GM19324 (cell line): ENCODE results near the gene MALRD1.

ENCODE experiments used
- ATAC-seq: cut with Tn5 transposase; IDR thresholded peaks from one replicate; pipeline ENCODE4 v1.9.1; 2021; ENCODE audit warnings: mild to moderate bottlenecking, moderate library complexity; ENCODE audit not compliant: unreplicated experiment, low FRiP score

MALRD1 gene

GRCh38 chr10:19628767-19629560 is 580.4 kb downstream of the MALRD1 start:
- no peak for ATAC-seq

GRCh38 chr10:19629567-19629966 is 581.0 kb downstream of the MALRD1 start:
- no peak for ATAC-seq

GRCh38 chr10:19634163-19634562 is 585.6 kb downstream of the MALRD1 start:
- ATAC-seq: no peak

- ATAC-seq: no peak
Observed at GRCh38 chr10:19638182-19638895, 589.7 kb downstream of the MALRD1 start.

GRCh38 chr10:19638896-19639233 is 590.3 kb downstream of the MALRD1 start:
- ATAC-seq: no peak

- no peak for ATAC-seq
Observed at GRCh38 chr10:19640566-19641263, 592.1 kb downstream of the MALRD1 start.

GRCh38 chr10:19651549-19651948 is 602.9 kb downstream of the MALRD1 start:
- ATAC-seq: no peak

- ATAC-seq: no peak
Observed at GRCh38 chr10:19652750-19653149, 604.1 kb downstream of the MALRD1 start.

- no peak for ATAC-seq
Observed at GRCh38 chr10:19653931-19654330, 605.3 kb downstream of the MALRD1 start.

- no peak for ATAC-seq
Observed at GRCh38 chr10:19654576-19654975, 606.0 kb downstream of the MALRD1 start.

- no peak for ATAC-seq
Observed at GRCh38 chr10:19656420-19657042, 607.9 kb downstream of the MALRD1 start.

- ATAC-seq: no peak
Observed at GRCh38 chr10:19658131-19658530, 609.5 kb downstream of the MALRD1 start.

GRCh38 chr10:19658622-19659233 is 610.1 kb downstream of the MALRD1 start:
- ATAC-seq: no peak

GRCh38 chr10:19659920-19660655 is 611.5 kb downstream of the MALRD1 start:
- ATAC-seq: no peak

GRCh38 chr10:19663344-19663743 is 614.7 kb downstream of the MALRD1 start:
- ATAC-seq: no peak

- no peak for ATAC-seq
Observed at GRCh38 chr10:19668116-19668515, 619.5 kb downstream of the MALRD1 start.

GRCh38 chr10:19676063-19676462 is 627.5 kb downstream of the MALRD1 start:
- ATAC-seq: no peak

GRCh38 chr10:19683356-19683755 is 634.8 kb downstream of the MALRD1 start:
- ATAC-seq: no peak

GRCh38 chr10:19683960-19684359 is 635.4 kb downstream of the MALRD1 start:
- ATAC-seq: no peak

- ATAC-seq: no peak
Observed at GRCh38 chr10:19688344-19688743, 639.7 kb downstream of the MALRD1 start.
